SK-N-SH treated with all-trans-retinoic acid at 6 μM for 48 hours (cell line): Measurements from ENCODE around the gene ERC1.

Experiments
- ATAC-seq: fragments of 200-7000 bp; cut with Tn5 transposase; 3 replicates; pipeline ENCODE4 v1.9.1; 2020; ENCODE audit warnings: mild to moderate bottlenecking, moderate library complexity
- CREB5 ChIP-seq: fragments of 250-450 bp; sonication (Bioruptor Pico); IDR thresholded peaks from 2 replicates; pipeline ENCODE4 v1.5.1; 2020; ENCODE audit warnings: low read depth, mild to moderate bottlenecking, moderate library complexity
- CSDC2 ChIP-seq: fragments of 250-450 bp; sonication (Bioruptor Pico); IDR thresholded peaks from 2 replicates; pipeline ENCODE4 v1.5.0; 2020; ENCODE audit warnings: mild to moderate bottlenecking, moderate library complexity
- CSRNP3 ChIP-seq: fragments of 250-450 bp; sonication (Bioruptor Pico); IDR thresholded peaks from 2 replicates; pipeline ENCODE4 v1.5.1; 2021; ENCODE audit warnings: mild to moderate bottlenecking, moderate library complexity
- ESRRG ChIP-seq: fragments of 250-450 bp; sonication (Bioruptor Pico); IDR thresholded peaks from 2 replicates; pipeline ENCODE4 v1.6.1; 2021; ENCODE audit warnings: mild to moderate bottlenecking
- GLIS3 ChIP-seq: fragments of 250-450 bp; sonication (Bioruptor Pico); IDR thresholded peaks from 2 replicates; pipeline ENCODE4 v1.5.0; 2020; ENCODE audit warnings: mild to moderate bottlenecking, moderate library complexity
- ISL1 ChIP-seq: fragments of 250-450 bp; sonication (Bioruptor Pico); IDR thresholded peaks from 2 replicates; pipeline ENCODE4 v2.1.2; 2022; ENCODE audit warnings: mild to moderate bottlenecking, moderate library complexity
- PATZ1 ChIP-seq: fragments of 250-450 bp; sonication (Bioruptor Pico); IDR thresholded peaks from 2 replicates; pipeline ENCODE4 v1.8.0; 2020; ENCODE audit warnings: mild to moderate bottlenecking, moderate library complexity, borderline replicate concordance
- POU6F1 ChIP-seq: fragments of 250-450 bp; sonication (Bioruptor Pico); IDR thresholded peaks from 2 replicates; pipeline ENCODE4 v1.8.0; 2021; ENCODE audit warnings: low read depth, mild to moderate bottlenecking, moderate library complexity, borderline replicate concordance
- PPARA ChIP-seq: fragments of 250-450 bp; sonication (Bioruptor Pico); IDR thresholded peaks from 2 replicates; pipeline ENCODE4 v1.5.0; 2020; ENCODE audit warnings: mild to moderate bottlenecking, borderline replicate concordance
- RARB ChIP-seq: fragments of 250-450 bp; sonication (Bioruptor Pico); IDR thresholded peaks from 2 replicates; pipeline ENCODE4 v1.8.0; 2021; ENCODE audit warnings: mild to moderate bottlenecking, moderate library complexity
- SNAI2 ChIP-seq: fragments of 250-450 bp; sonication (Bioruptor Pico); IDR thresholded peaks from 2 replicates; pipeline ENCODE4 v1.5.0; 2020; ENCODE audit warnings: mild to moderate bottlenecking, moderate library complexity
- TCF4 ChIP-seq: fragments of 250-450 bp; sonication (Bioruptor Pico); IDR thresholded peaks from 2 replicates; pipeline ENCODE4 v1.8.0; 2021; ENCODE audit warnings: mild to moderate bottlenecking, moderate library complexity, borderline replicate concordance
- TOX ChIP-seq: fragments of 250-450 bp; sonication (Bioruptor Pico); IDR thresholded peaks from 2 replicates; pipeline ENCODE4 v1.8.0; 2021; ENCODE audit warnings: mild to moderate bottlenecking, moderate library complexity, borderline replicate concordance
- TSHZ2 ChIP-seq: fragments of 250-450 bp; sonication (Bioruptor Pico); IDR thresholded peaks from 2 replicates; pipeline ENCODE4 v1.5.0; 2020; ENCODE audit warnings: mild to moderate bottlenecking, moderate library complexity
- ZC3H10 ChIP-seq: fragments of 250-450 bp; sonication (Bioruptor Pico); IDR thresholded peaks from 2 replicates; pipeline ENCODE4 v1.5.1; 2021; ENCODE audit warnings: mild to moderate bottlenecking, moderate library complexity
- ZNF565 ChIP-seq: fragments of 450-650 bp; formaldehyde crosslinking; conservative IDR thresholded peaks from 2 replicates; pipeline ENCODE4 v1.5.0; 2020; ENCODE audit warnings: low read depth, mild to moderate bottlenecking, moderate library complexity
- ZNF70 ChIP-seq: fragments of 450-650 bp; formaldehyde crosslinking; IDR thresholded peaks from 2 replicates; pipeline ENCODE4 v1.5.0; 2020; ENCODE audit warnings: mild to moderate bottlenecking, moderate library complexity
- ZNF8 ChIP-seq: fragments of 450-650 bp; formaldehyde crosslinking; IDR thresholded peaks from 2 replicates; pipeline ENCODE4 v1.5.0; 2020; ENCODE audit warnings: mild to moderate bottlenecking, moderate library complexity

The ERC1 gene

GRCh38 chr12:1367331-1368291 lies 376.6 kb downstream of the ERC1 start:
- TF ChIP-seq ESRRG (CRISPR knock-in tag) (no peak), TSHZ2 (CRISPR knock-in tag) (no peak), POU6F1 (CRISPR knock-in tag) (no peak), CREB5 (no peak), PATZ1 (no peak), ZNF565 (no peak)
- no peak for ATAC-seq

GRCh38 chr12:1369460-1369859 lies 378.4 kb downstream of the ERC1 start:
- TF ChIP-seq PPARA (CRISPR knock-in tag) (no peak), PATZ1 (no peak), CSDC2 (CRISPR knock-in tag) (no peak)
- TF ChIP-seq, all 23 proteins: peak for 0
- ATAC-seq = peak; percentile 15; the same call in 1 of the 3 replicates

GRCh38 chr12:1369938-1370500 lies 379.0 kb downstream of the ERC1 start:
- peak; percentile 85 for ATAC-seq
- TF ChIP-seq PPARA (CRISPR knock-in tag) (no peak), ZC3H10 (CRISPR knock-in tag) (peak; percentile 85), PATZ1 (peak; percentile 92; the same call in 1 of the 2 replicates), RARB (CRISPR knock-in tag) (peak; percentile 74; the same call in 1 of the 2 replicates), ZNF565 (no peak), CREB5 (no peak), CSRNP3 (peak; percentile 31; the same call in 1 of the 2 replicates), TOX (CRISPR knock-in tag) (peak; percentile 95), ESRRG (CRISPR knock-in tag) (no peak), TCF4 (CRISPR knock-in tag) (no peak), GLIS3 (no peak), ISL1 (CRISPR knock-in tag) (peak; percentile 93), ZNF70 (CRISPR knock-in tag) (no peak), POU6F1 (CRISPR knock-in tag) (no peak), ZNF8 (CRISPR knock-in tag) (no peak), SNAI2 (CRISPR knock-in tag) (no peak)
